A673 (cell line): ENCODE measurements around the gene ALPK3. TPM values are rescaled to one million over a fixed set of nuclear protein-coding genes. Genes with fewer than 3 reads are reported as not detected.

ENCODE experiments used
- BruUV-seq: library from RNA; stranded (reverse); fragments of 400-500 nt; replicated peaks from 2 replicates; lab custom pipeline; 2021; lab: Mats Ljungman, UMichigan
- CTCF ChIA-PET: fragments of 300-600 bp; sonication (Branson Sonifier 250); formaldehyde crosslinking; loops from one replicate; lab custom pipeline; 2022; ENCODE audit warnings: antibody characterized with exemption; lab: Charles Lee
- POLR2A ChIA-PET: fragments of 300-600 bp; sonication (Branson Sonifier 250); formaldehyde crosslinking; loops from one replicate; lab custom pipeline; 2022; ENCODE audit warnings: antibody characterized with exemption; ENCODE audit not compliant: low non-redundant PET; lab: Charles Lee
- DNase-seq: peaks from one replicate; pipeline ENCODE4 v3.0.0-alpha.2; 2015; ENCODE audit warnings: low spot score
- H3K27ac ChIP-seq: fragments of 200-600 bp; sonication (generic); 2 replicates; pipeline ENCODE4 v1.5.1; 2016; ENCODE audit warnings: mixed run types, low read depth, mild to moderate bottlenecking, mixed read lengths, antibody characterized with exemption, low read length; ENCODE audit not compliant: poor library complexity, severe bottlenecking
- H3K27me3 ChIP-seq: fragments of 200-600 bp; sonication (generic); replicated peaks from 2 replicates; pipeline ENCODE4 v1.6.1; 2017; ENCODE audit warnings: mixed run types, low read depth, mild to moderate bottlenecking, mixed read lengths, antibody characterized with exemption, low read length; ENCODE audit not compliant: insufficient read depth, poor library complexity
- H3K36me3 ChIP-seq: fragments of 200-600 bp; sonication (generic); 2 replicates; pipeline ENCODE4 v1.6.1; 2016; ENCODE audit warnings: mixed run types, mild to moderate bottlenecking, mixed read lengths, antibody characterized with exemption, low read length; ENCODE audit not compliant: insufficient read depth, poor library complexity, severe bottlenecking
- H3K4me1 ChIP-seq: fragments of 200-600 bp; sonication (generic); 2 replicates; pipeline ENCODE4 v1.6.1; 2017; ENCODE audit warnings: mixed run types, mild to moderate bottlenecking, mixed read lengths, antibody characterized with exemption, low read length; ENCODE audit not compliant: insufficient read depth, poor library complexity, severe bottlenecking
- H3K4me3 ChIP-seq: fragments of 200-600 bp; sonication (generic); 2 replicates; pipeline ENCODE4 v1.5.1; 2016; ENCODE audit warnings: low read depth, mixed run types, mild to moderate bottlenecking, mixed read lengths, low read length; ENCODE audit not compliant: poor library complexity, severe bottlenecking
- H3K9me3 ChIP-seq: fragments of 200-600 bp; sonication (generic); 2 replicates; pipeline ENCODE4 v1.6.1; 2016; ENCODE audit warnings: mixed run types, low read depth, mild to moderate bottlenecking, mixed read lengths, antibody characterized with exemption, low read length; ENCODE audit not compliant: poor library complexity, severe bottlenecking
- EZH2 ChIP-seq: fragments of 200-600 bp; sonication (generic); IDR thresholded peaks from 2 replicates; pipeline ENCODE4 v1.6.1; 2017; ENCODE audit warnings: borderline replicate concordance, low read depth, mild to moderate bottlenecking, mixed read lengths, antibody characterized with exemption, low read length; ENCODE audit not compliant: poor library complexity, severe bottlenecking
- intact Hi-C: fragments of 100-400 bp; cut with micrococcal nuclease; formaldehyde crosslinking; loops from one replicate; pipeline ENCODE4 v1.10.0; 2022; ENCODE audit not compliant: unreplicated experiment
- total RNA-seq: library from RNA; stranded (reverse); gene quantifications from 2 replicates; pipeline ENCODE4 v1.2.3, GENCODE V29; 2021
- TF ChIP-seq, protein P1 (sequence below): fragments of 300-800, 200-600 bp; sonication (generic); conservative IDR thresholded peaks from 2 replicates; pipeline ENCODE4 v1.5.1; 2017; ENCODE audit warnings: low read depth, mild to moderate bottlenecking, antibody characterized with exemption, low read length, moderate library complexity, mixed read lengths

Gene ALPK3
- total RNA-seq, 1 experiment from 2014 or later = 0.67 TPM

GRCh38 chr15:84915606-84915958 is 98.4 kb downstream of the ALPK3 start:
- no peaks in the 10 kb centered on the region for H3K4me1 ChIP-seq
- no peak overlapping the region for H3K27ac ChIP-seq
- BruUV-seq = no TSS peak
- no peaks in the 10 kb centered on the region for H3K36me3 ChIP-seq
- CTCF ChIA-PET = no interaction called here
- no peaks in the 10 kb centered on the region for H3K27me3 ChIP-seq
- no peaks in the 10 kb centered on the region for H3K9me3 ChIP-seq
- intact Hi-C loops = no loop called here
- H3K4me3 ChIP-seq = no peak overlapping the region
- TF ChIP-seq, protein P1, sequence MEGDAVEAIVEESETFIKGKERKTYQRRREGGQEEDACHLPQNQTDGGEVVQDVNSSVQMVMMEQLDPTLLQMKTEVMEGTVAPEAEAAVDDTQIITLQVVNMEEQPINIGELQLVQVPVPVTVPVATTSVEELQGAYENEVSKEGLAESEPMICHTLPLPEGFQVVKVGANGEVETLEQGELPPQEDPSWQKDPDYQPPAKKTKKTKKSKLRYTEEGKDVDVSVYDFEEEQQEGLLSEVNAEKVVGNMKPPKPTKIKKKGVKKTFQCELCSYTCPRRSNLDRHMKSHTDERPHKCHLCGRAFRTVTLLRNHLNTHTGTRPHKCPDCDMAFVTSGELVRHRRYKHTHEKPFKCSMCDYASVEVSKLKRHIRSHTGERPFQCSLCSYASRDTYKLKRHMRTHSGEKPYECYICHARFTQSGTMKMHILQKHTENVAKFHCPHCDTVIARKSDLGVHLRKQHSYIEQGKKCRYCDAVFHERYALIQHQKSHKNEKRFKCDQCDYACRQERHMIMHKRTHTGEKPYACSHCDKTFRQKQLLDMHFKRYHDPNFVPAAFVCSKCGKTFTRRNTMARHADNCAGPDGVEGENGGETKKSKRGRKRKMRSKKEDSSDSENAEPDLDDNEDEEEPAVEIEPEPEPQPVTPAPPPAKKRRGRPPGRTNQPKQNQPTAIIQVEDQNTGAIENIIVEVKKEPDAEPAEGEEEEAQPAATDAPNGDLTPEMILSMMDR = no peak
- TF ChIP-seq EZH2 = no peak
- DNase-seq = no peak
- POLR2A ChIA-PET = no interaction called here

- Histone ChIP-seq H3K36me3 (no peaks in the 10 kb centered on the region), H3K4me3 (no peak overlapping the region), H3K4me1 (no peaks in the 10 kb centered on the region), H3K9me3 (no peaks in the 10 kb centered on the region), H3K27ac (no peak overlapping the region), H3K27me3 (no peaks in the 10 kb centered on the region)
- no TSS peak for BruUV-seq
- POLR2A ChIA-PET = no interaction called here
- CTCF ChIA-PET = no interaction called here
- DNase-seq = no peak
- intact Hi-C loops = no loop called here
- no peak for TF ChIP-seq EZH2
- TF ChIP-seq, protein P1 = no peak
Observed at GRCh38 chr15:84917452-84917851, 100.3 kb downstream of the ALPK3 start.

DNA sequence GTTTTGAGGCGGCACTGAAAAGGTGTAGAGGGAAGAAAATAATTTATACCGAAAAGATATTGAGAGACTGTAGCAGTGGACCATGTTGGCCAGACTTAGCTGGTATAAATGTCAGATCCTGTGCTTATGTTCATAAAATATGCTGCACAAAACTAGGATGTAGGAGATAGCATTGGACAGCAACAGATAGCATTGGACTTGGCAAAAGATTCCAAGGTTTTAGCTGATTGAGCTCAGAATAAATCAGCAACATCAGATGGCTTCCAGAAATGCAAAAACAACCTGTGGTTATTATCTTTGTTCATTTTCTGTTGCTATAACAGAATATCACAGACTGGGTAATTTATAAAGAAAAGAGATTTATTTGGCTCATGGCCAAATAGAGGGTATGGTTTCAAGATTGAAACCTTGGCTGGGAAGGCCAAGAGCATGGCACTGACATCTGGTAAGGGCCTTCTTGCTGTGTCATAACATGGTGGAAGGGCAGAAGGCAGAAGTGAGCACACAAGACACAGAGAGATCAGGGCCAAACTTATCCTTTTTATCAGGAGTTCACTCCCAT is 102.0 kb downstream of the ALPK3 start:
- intact Hi-C loops = no loop called here
- Histone ChIP-seq H3K4me3 (no peak overlapping the region), H3K36me3 (no peaks in the 10 kb centered on the region), H3K27ac (no peak overlapping the region), H3K27me3 (no peaks in the 10 kb centered on the region), H3K4me1 (no peaks in the 10 kb centered on the region), H3K9me3 (no peaks in the 10 kb centered on the region)
- ChIA-PET POLR2A (no interaction called here), CTCF (no interaction called here)
- TF ChIP-seq, protein P1 = no peak
- TF ChIP-seq EZH2 = no peak
- BruUV-seq = no TSS peak
- DNase-seq = no peak
